Measurements from ENCODE around the gene STYXL1.

The STYXL1 gene

DNA sequence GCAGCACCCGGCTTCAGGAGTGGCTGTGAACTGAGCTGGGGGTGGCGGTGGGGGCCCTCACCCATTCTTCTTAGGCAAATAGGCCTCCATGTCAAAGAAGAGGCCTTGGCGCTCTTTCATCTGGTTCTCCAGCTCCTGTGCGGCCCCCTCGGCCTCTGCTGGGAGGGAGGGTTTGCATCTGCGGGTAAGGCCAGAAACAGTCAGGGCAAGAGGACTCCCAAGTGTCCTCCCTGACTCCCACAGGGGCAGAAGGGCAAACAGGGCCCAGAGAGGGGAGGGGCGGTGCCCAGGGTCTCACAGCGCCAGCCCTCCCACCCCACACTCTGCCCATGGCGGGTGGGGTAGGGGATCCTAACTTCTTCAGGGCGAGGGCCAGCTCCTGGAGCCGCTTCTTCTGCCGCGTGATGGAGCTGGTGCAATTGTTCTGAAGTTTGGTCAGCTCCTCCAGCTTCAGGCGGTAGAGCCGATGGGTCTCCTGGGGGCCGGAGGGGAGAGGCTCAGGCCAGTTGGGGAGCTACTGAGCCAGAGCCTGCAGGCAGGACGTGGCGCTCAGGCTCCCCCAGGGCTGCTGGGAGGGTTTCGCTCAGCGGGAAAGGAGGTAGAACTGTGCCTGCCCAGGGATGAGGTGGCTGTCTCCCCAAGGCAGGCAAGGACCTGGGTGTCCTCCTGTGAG lies 55.6 kb downstream of the STYXL1 start:
- no CpG with 5 or more reads among the region's 20 CpGs for WGBS, 2 donors (ENCODE audit: extremely low coverage in 2 of 2, insufficient read length in 2 of 2, insufficient replicate concordance in 1 of 2)
- no peak overlapping the region for H3K9ac ChIP-seq (ENCODE audit: low read depth, low read length, poor library complexity)
- H3K4me1 ChIP-seq (ENCODE audit: control insufficient read depth in 2 of 2, insufficient read depth in 1 of 2, low read depth in 1 of 2, low read length in 2 of 2) = peaks cover 14 to 20% of the 10 kb centered on the region in 2 donors
- H3K18ac ChIP-seq (ENCODE audit: low read length) = peak overlapping the region; percentile 77
- no peaks in the 10 kb centered on the region for H3K9me3 ChIP-seq (replicated peaks in 1 of 2; ENCODE audit: control insufficient read depth in 2 of 2, insufficient read depth in 1 of 2, low read depth in 1 of 2, low read length in 2 of 2)
- H2BK12ac ChIP-seq (ENCODE audit: low read length) = no peak overlapping the region
- no peak overlapping the region for H2AFZ ChIP-seq (ENCODE audit: low read length)
- peak overlapping the region; percentile 26 for H2BK5ac ChIP-seq (ENCODE audit: low read length)
- peaks cover 16 to 23% of the 10 kb centered on the region in 2 donors for H3K36me3 ChIP-seq (replicated peaks in 1 of 2; ENCODE audit: control insufficient read depth in 2 of 2, insufficient read depth in 2 of 2, low read length in 2 of 2)
- no peak overlapping the region for H3K23ac ChIP-seq (ENCODE audit: low read depth, low read length, poor library complexity)
- H3K14ac ChIP-seq (ENCODE audit: low read length) = no peak overlapping the region
- H2AK5ac ChIP-seq (ENCODE audit: low read depth, low read length) = peak overlapping the region; percentile 16
- H3K79me1 ChIP-seq (ENCODE audit: low read depth, low read length) = peaks cover 3% of the 10 kb centered on the region
- no peak overlapping the region for H3K27ac ChIP-seq (replicated peaks; ENCODE audit: low read length)
- no peaks in the 10 kb centered on the region for H3K27me3 ChIP-seq (ENCODE audit: control insufficient read depth in 3 of 3, insufficient read depth in 3 of 3, low read depth in 1 of 3, low read length in 3 of 3)
- no peak overlapping the region for H3K4me3 ChIP-seq (ENCODE audit: low read length in 2 of 2)
- H2BK120ac ChIP-seq (ENCODE audit: low read depth, low read length) = no peak overlapping the region
- H3K4me2 ChIP-seq (ENCODE audit: insufficient read depth, low read length, poor library complexity, severe bottlenecking) = no peak overlapping the region
- peak overlapping the region; percentile 78 for H4K8ac ChIP-seq (ENCODE audit: low read depth, low read length)
- no peak overlapping the region for H4K91ac ChIP-seq (ENCODE audit: low read depth, low read length, poor library complexity)
- H3K4ac ChIP-seq (ENCODE audit: low read length) = no peak overlapping the region
- DNase-seq (ENCODE audit: low spot score) = no peak
- H2BK15ac ChIP-seq (ENCODE audit: low read length) = peak overlapping the region; percentile 73

DNA sequence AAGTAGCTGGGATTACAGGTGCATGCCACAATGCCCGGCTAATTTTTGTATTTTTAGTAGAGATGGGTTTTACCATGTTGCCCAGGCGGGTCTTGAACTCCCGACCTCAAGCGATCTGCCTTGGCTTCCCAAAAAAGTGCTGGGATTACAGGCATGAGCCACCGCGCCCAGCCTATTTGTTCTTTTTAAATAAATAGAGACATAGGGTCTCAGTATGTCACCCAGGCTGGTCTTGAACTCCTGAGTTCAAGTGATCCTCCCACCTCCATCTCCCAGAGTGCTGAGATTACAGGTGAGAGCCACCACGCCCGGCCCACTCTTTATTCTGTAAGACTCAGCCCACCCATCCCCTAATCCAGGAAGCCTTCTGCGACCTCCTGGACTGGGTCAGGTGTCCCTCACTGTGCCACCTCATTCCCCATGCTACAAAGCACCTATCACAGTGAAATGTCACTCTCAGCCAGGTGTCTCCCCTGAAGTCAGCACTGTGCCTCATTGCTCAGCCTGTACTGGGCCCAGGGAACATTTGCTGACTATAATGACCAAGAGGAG lies 56.2 kb downstream of the STYXL1 start:
- peaks cover 3% of the 10 kb centered on the region for H3K79me1 ChIP-seq (ENCODE audit: low read depth, low read length)
- no peak overlapping the region for H3K4me2 ChIP-seq (ENCODE audit: insufficient read depth, low read length, poor library complexity, severe bottlenecking)
- no peak overlapping the region for H2AK5ac ChIP-seq (ENCODE audit: low read depth, low read length)
- H3K14ac ChIP-seq (ENCODE audit: low read length) = no peak overlapping the region
- H3K4me3 ChIP-seq (ENCODE audit: low read length in 2 of 2) = no peak overlapping the region
- no peak overlapping the region for H2BK15ac ChIP-seq (ENCODE audit: low read length)
- H3K27ac ChIP-seq (replicated peaks; ENCODE audit: low read length) = no peak overlapping the region
- H3K4me1 ChIP-seq (ENCODE audit: control insufficient read depth in 2 of 2, insufficient read depth in 1 of 2, low read depth in 1 of 2, low read length in 2 of 2) = peaks cover 14 to 20% of the 10 kb centered on the region in 2 donors
- H3K36me3 ChIP-seq (replicated peaks in 1 of 2; ENCODE audit: control insufficient read depth in 2 of 2, insufficient read depth in 2 of 2, low read length in 2 of 2) = peaks cover 17 to 26% of the 10 kb centered on the region in 2 donors
- H3K4ac ChIP-seq (ENCODE audit: low read length) = no peak overlapping the region
- H4K8ac ChIP-seq (ENCODE audit: low read depth, low read length) = no peak overlapping the region
- H2BK12ac ChIP-seq (ENCODE audit: low read length) = no peak overlapping the region
- no peak overlapping the region for H2AFZ ChIP-seq (ENCODE audit: low read length)
- no peak overlapping the region for H2BK120ac ChIP-seq (ENCODE audit: low read depth, low read length)
- WGBS, 2 donors (ENCODE audit: extremely low coverage in 2 of 2, insufficient read length in 2 of 2, insufficient replicate concordance in 1 of 2) = no CpG with 5 or more reads among the region's 9 CpGs
- H3K27me3 ChIP-seq (ENCODE audit: control insufficient read depth in 3 of 3, insufficient read depth in 3 of 3, low read depth in 1 of 3, low read length in 3 of 3) = no peaks in the 10 kb centered on the region
- no peak overlapping the region for H4K91ac ChIP-seq (ENCODE audit: low read depth, low read length, poor library complexity)
- no peak overlapping the region for H3K18ac ChIP-seq (ENCODE audit: low read length)
- no peak overlapping the region for H3K9ac ChIP-seq (ENCODE audit: low read depth, low read length, poor library complexity)
- peak overlapping the region; percentile 68 for H2BK5ac ChIP-seq (ENCODE audit: low read length)
- no peak for DNase-seq (ENCODE audit: low spot score)
- H3K23ac ChIP-seq (ENCODE audit: low read depth, low read length, poor library complexity) = no peak overlapping the region
- H3K9me3 ChIP-seq (replicated peaks in 1 of 2; ENCODE audit: control insufficient read depth in 2 of 2, insufficient read depth in 1 of 2, low read depth in 1 of 2, low read length in 2 of 2) = no peaks in the 10 kb centered on the region

DNA sequence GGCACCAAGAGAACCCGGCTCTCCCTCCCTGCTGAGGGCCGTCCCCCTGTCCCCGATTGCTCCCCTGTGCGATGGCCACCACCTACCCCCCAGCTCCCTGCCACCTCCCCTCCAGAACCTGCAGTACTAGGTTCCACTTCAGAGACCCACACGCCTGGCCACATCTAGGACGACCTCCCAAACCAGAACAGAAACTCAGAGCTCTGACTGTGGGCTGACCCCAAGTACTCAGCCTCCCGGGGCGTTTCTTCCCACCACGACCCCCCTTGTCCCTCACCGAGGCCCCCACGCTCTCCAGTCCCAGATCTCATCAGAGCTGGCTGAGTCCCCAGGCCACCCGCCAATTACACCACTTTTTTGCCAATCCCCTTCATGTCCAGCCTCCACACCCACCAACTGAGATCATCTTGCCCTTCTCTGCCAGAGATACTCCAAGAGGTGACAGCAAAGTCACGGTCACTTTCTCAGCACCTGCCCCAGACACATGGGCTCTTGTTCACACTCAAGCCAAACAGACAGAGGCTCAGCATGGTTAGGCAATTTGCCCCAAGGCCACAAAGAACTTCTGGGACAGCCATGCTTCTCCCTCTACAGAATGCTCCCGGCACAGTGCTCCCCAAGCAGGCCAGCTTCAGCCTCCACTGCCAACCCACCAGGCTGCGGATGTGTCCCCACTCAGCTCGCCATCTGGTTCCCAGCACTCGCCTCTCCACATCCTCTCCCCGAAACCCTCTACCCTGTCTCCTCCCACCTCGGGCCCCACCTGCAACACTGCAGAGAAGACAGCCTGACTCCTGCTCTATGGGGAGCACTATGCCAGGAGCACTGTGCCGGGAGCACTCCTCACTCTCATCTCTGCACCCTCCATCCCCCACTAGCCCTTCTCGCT lies 58.1 kb downstream of the STYXL1 start:
- no peak overlapping the region for H3K4me2 ChIP-seq (ENCODE audit: insufficient read depth, low read length, poor library complexity, severe bottlenecking)
- peak overlapping the region; percentile 24 for H4K91ac ChIP-seq (ENCODE audit: low read depth, low read length, poor library complexity)
- H3K9ac ChIP-seq (ENCODE audit: low read depth, low read length, poor library complexity) = peak overlapping the region; percentile 77
- H2AFZ ChIP-seq (ENCODE audit: low read length) = no peak overlapping the region
- H3K14ac ChIP-seq (ENCODE audit: low read length) = no peak overlapping the region
- H3K27ac ChIP-seq (replicated peaks; ENCODE audit: low read length) = no peak overlapping the region
- H4K8ac ChIP-seq (ENCODE audit: low read depth, low read length) = no peak overlapping the region
- H3K4me1 ChIP-seq (ENCODE audit: control insufficient read depth in 2 of 2, insufficient read depth in 1 of 2, low read depth in 1 of 2, low read length in 2 of 2) = peaks cover 9 to 16% of the 10 kb centered on the region in 2 donors
- H3K27me3 ChIP-seq (ENCODE audit: control insufficient read depth in 3 of 3, insufficient read depth in 3 of 3, low read depth in 1 of 3, low read length in 3 of 3) = no peaks in the 10 kb centered on the region
- no peak overlapping the region for H3K4ac ChIP-seq (ENCODE audit: low read length)
- peak overlapping the region; percentile 65 for H3K23ac ChIP-seq (ENCODE audit: low read depth, low read length, poor library complexity)
- no CpG with 5 or more reads among the region's 21 CpGs for WGBS, 2 donors (ENCODE audit: extremely low coverage in 2 of 2, insufficient read length in 2 of 2, insufficient replicate concordance in 1 of 2)
- H3K4me3 ChIP-seq (ENCODE audit: low read length in 2 of 2) = no peak overlapping the region
- peaks cover 3% of the 10 kb centered on the region for H3K79me1 ChIP-seq (ENCODE audit: low read depth, low read length)
- peak overlapping the region; percentile 82 for H2BK5ac ChIP-seq (ENCODE audit: low read length)
- H2BK120ac ChIP-seq (ENCODE audit: low read depth, low read length) = no peak overlapping the region
- DNase-seq (ENCODE audit: low spot score) = no peak
- H3K18ac ChIP-seq (ENCODE audit: low read length) = peak overlapping the region; percentile 76
- peak overlapping the region; percentile 98 for H2BK15ac ChIP-seq (ENCODE audit: low read length)
- H3K36me3 ChIP-seq (replicated peaks in 1 of 2; ENCODE audit: control insufficient read depth in 2 of 2, insufficient read depth in 2 of 2, low read length in 2 of 2) = peaks cover 15 to 34% of the 10 kb centered on the region in 2 donors
- no peaks in the 10 kb centered on the region for H3K9me3 ChIP-seq (replicated peaks in 1 of 2; ENCODE audit: control insufficient read depth in 2 of 2, insufficient read depth in 1 of 2, low read depth in 1 of 2, low read length in 2 of 2)
- H2BK12ac ChIP-seq (ENCODE audit: low read length) = peak overlapping the region; percentile 41
- peak overlapping the region; percentile 94 for H2AK5ac ChIP-seq (ENCODE audit: low read depth, low read length)
